Epidermal melanocyte (primary cell): Measurements from ENCODE around the gene PCCA.
"Not testable (repeated sequence)": the region's sequence is repeated elsewhere in the genome, so short reads cannot be mapped to it uniquely, and the experiment has no call there.

Experiments used
- DNase-seq: peaks from one replicate; pipeline ENCODE4 v3.0.0; 2011; ENCODE audit warnings: low spot score; ENCODE audit not compliant: insufficient read length

The PCCA gene

DNA sequence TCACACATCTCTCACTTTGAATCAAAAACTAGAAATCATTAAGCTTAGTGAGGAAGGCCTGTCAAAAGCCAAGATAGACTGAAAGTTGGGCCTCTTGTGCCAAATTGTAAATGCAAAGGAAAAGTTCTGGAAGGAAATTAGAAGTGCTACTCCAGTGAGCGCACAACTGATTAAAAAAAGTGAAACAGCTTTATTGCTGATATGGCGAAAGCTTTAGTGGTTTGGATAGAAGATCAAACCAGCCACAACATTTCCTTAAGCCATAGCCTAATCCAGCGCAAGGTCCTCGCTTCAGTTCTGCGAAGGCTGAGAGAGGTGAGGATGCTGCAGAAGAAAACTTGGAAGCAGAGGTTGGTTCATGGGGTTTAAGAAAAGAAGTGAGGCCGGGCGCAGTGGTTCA lies 7.6 kb downstream of the PCCA start:
- DNase-seq, result no peak

DNA sequence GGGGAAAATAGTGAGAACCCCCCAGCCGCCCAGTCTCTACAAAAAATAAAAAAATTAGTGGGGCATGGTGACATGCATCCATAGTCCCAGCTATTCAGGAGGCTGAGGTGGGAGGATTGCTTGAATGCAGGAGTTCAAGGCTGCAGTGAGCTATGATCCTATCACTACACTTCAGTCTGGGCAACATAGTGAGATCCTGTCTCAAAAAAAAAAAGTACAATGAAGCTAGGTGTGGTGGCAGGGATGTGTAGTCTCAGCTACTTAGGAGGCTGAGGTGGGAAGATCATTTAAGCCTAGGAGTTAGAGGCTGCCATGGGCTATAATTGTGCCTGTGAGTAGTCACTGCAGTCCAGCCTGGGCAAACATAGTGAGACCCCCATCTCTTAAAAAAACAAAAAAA lies 8.9 kb downstream of the PCCA start:
- DNase-seq, result no peak

DNA sequence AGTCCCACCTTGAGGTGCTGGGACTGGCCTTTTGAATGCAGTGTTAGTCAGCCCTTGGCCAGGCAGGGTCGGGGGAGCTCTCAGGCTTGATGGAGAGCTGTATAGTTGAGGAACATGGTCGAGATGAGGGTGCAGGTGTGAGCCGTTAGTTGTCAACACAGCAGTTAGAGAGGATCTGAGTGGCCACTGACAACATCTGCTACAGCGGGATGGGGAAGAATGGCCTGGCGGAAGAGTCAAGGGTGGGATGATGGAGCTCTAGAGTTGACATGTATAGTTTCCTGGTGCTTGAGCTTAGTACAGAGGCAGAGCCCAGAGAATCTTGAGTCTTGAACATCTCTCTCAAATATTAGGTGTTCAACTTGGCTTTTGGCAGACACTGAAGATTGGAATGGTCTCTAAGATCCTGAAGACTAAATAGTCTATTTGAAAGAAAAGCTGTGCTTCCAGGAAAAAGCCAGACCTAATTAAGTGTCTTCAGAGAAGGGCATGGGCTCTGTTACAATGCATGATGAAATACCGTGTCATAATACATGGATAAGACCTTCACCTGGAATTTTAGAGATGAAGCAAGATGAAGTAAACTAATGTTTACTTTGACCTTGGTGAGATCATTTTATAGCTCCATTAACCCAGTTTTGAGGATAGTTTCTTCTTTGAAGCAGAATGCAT lies 9.7 kb downstream of the PCCA start:
- DNase-seq, result no peak

DNA sequence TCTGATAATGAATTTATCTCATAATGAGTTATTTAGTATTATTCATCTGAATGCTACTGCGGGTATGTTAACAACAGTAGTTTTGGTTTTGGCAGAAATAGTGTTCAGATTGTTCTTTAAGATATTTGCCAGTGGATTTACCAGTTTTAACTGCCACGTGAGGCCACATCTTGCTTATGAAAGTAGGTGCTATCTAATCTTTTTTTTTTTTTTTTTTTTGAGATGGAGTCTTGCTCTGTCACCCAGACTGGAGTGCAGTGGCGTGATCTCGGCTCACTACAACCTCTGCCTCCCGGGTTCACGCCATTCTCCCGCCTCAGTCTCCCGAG lies 10.2 kb downstream of the PCCA start:
- not testable (repeated sequence) for DNase-seq

DNA sequence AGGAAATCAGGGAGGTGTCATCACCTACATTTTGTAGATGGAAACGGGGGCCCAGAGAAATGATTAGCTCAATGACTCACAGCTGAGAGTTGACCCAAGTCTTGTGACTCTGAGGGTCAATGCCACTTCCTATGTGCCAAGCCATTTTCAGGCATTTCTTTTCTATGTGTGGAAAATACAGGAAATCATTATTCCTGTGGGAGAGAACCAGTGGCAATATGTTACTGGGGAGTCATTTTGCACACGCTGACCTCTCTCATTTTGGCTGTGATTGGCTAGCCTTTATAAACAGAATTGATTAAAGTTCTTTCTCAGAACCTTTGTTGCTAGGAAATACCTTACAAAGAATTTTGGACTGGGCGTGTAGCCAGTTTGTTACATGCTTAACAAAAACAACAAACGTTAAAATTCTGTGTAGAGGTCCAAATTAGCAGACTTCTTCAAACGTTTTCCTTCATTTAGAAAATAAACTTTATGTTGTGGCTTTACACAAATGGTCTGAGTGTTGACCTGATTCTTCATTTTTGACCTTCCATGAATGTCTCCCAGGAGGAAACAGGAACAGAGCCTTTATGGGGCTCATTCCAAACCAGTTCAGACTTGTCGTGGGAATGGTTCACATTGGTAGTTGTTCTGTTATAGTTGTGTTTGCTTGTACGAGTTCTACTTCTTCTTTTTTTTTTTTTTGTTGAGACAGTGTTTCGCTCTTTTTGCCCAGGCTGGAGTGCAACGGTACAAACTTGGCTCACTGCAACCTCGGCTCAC lies 11.4 kb downstream of the PCCA start:
- no peak for DNase-seq

DNA sequence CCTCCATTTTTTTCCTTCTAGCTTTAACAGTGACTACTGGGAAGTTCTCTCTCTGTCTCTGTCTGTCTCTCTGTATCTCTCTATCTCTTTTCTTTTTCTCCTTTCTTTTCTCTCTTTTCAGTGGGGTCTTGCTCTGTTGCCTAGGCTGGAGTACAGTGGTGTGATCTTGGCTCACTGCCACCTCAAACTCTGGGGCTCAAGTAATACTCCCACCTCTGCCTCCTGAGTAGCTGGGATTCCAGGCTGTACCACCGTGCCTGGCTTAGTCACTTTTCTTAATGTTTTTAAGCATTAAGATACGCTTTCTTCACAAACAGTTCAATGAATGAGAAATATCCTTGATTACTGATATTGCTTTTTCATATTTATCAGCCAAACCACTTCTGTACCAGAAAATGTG lies 13.1 kb downstream of the PCCA start:
- DNase-seq, result no peak

DNA sequence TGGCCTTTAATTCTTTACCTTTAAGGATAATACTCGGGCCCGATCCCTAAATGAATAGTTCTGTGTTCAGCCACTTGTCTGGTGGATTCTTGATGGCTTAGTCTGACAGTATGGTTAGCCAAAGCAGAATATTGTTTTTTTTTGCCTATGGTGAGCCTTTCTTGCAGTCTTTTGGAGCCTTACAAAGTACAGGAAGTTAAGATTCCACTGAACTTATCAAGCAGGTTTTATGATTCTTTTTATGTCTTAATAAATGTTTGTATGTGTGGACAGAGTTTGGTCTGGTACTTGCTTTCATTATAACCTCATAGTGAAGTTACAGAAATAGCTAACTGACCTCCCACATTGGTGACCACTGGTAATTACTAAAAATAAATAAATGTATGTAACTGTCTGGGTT lies 17.1 kb downstream of the PCCA start:
- DNase-seq, result no peak

DNA sequence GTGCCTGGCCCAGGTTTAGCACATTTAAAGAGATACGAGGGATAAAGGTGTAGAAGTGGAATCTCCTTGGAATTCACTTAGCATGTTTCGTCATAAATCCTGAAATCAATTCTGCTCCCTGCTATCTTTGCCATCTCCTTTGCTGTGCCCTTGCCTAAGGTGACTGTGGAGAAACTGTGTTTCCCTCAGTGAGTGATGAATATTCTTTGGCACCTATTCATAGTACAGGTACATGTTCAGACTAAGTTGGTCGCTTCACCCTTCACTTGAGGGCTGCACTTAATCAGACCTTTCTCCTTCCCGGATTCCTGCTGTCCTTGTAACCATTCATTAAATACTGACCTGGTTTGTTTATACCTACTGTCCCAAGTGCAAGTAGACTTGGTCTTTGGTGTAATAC lies 17.8 kb downstream of the PCCA start:
- DNase-seq, result no peak

DNA sequence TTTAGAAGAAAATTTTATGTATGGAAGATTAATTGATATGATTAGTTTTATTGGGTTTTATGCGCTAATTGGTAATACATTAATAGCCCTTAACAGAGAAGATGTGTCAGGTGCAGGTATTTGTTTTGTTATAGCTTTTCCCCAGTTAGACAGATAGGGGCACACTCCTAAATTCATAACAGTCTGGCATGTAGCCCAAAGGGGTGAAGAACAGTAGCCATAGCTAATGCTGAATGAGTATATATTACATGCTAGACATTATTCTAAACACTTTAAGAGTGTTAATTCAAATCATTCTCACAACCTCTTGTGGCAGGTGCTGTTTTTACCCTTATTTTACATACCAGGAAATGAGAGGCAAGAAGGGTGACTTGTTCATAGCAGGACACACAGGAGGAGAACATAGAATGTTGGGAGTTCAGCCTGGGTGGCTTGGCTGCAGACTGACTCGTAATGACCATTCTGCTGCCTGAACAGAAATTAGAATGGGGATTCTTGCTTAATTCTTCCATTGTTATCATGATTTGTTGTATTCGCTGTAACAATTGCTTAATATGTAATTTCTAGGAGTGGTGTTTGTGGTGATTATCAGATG lies 20.1 kb downstream of the PCCA start:
- DNase-seq, result no peak

DNA sequence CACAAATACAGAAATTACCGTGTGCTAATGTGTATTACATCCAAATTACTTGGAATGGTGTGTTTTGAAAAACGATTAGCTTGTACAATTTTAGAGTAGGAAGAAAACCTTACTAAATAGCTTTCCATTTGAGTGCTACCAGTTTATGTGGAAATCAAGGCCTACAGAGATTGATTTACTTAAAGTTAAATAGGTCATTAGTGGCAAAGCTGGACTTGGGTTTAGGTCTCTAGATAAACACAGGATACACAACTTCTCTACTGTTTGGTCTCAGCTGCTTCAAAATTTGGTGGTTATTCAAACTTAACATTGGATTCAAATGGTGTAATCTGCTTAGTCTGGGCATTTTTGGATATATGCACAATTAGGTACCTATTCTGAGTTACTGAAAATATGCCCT lies 21.4 kb downstream of the PCCA start:
- DNase-seq, result no peak

DNA sequence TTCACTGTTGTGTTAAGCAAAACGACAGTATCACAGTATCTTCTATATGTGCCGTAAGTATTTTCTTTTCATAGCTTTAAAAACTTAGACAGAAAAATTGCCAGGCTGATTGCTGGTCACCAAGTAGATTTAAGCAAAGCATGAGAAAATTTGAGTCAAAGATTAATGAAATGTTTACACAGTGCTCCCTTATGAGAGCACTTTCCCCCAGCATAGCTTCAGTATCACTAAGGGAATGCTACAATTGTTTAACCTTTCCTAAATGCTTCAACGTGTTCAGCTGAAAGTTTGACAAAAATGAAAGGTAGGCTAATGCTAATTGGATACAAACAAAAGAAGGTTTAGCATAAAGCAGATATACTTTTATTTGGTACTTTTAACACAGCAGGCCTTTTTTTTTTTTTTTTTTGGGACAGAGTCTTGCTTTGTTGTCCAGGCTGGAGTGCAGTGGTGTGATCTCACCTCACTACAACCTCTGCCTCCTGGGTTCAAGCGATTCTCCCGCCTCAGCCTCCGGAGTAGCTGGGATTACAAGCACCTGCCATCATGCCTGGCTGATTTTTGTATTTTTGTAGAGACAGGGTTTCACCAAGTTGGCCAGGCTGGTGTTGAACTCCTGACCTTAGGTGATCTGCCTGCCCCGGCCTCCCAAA lies 23.4 kb downstream of the PCCA start:
- no peak for DNase-seq

DNA sequence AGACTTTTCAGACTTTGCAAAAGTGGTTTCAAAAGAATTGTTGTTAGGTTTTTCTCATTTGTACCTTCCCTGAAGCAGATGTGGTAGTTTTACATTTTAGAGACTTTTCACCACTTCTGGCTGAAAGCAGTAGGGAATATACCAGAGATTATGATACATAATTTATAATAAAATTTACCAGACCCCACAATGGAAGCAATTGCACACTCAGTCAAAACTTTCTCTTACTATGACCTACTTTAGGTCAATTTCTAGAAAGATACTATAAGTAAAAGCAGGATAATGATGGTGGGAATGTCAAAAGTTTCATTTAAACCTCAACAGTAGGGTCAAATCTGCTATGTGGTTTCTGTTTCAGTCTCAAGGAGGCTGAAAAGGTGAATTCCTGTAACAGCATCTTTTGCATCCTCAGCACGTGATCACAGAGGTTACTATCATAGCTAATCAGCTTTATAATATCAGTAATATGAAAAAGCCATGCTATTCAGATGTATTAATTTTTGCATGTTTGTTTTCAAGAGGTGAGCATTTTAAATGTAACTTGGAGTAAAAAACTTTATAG lies 26.9 kb downstream of the PCCA start:
- no peak for DNase-seq

DNA sequence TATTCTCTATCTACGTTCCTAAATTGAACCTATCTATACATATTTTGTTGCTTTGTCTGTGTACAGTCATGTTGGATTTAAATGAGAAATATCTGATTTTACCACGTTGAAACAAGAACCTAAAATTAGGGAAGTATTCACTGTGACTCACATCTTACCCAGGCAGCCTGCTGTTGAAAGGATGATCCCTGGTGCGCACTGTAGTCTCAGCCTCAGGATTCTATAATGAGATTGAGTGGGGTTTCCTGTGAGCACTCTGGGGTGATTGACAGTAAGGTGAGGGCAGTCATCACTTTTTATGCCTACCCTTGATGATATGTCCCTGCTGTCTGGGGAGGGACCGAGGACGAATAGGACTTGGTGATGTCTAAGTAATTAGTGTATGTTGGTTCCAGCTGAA lies 35.4 kb downstream of the PCCA start:
- DNase-seq, result no peak

DNA sequence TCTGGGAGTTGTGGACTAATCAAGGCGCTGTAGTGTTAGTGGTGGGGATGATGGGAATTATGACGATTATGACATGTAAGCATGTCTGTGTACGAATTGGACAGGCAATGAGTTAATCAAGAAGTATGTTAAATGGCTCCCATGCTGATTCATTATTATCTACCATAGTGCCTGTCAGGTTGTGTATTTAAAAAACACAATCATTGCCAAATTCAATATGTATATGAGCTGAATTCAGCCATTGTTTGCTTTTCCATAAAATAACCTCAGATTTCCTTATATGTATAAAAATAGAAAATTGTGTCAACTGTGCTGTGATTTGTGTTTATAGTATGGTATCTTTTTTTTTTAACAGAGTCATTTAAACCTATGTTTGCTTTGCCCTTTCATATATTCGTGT lies 37.1 kb downstream of the PCCA start:
- DNase-seq, result no peak

DNA sequence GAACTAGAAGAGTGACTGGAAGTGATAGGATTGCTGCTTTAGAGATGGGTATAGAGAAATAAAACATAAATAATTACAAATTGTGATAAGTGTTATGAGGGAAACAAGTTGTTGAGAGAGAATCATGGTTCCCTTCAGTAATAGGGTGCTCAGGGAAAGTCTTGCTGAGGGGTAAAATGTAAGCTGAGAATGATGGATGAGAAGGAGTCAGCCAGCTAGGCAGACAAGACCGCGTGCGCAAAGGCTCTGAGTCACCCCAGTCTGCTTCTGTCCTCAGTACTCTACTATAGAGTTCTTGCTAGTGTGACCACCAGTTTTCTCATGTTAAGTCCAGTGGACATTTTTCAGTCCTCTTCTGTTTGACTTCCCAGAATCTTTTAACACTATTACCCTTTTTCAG lies 39.5 kb downstream of the PCCA start:
- no peak for DNase-seq

DNA sequence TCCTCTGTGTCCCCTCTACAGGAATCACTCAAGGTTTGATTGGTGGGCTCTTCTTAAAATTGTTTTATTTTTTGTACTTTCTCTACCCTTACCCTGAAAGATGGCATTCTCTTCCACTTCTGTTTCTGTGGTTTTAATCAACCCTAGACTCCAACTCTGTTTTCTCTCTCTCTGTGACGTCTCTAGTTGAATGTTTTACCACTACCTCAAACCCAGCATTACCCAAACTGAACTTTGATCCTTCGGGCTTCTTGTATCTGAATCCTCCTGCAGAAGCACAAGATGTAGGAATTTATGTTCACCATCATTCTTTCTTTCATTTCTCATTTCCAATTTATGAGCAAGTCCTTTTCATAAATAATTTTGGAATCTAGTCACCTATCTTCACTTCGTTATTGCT lies 39.9 kb downstream of the PCCA start:
- no peak for DNase-seq

DNA sequence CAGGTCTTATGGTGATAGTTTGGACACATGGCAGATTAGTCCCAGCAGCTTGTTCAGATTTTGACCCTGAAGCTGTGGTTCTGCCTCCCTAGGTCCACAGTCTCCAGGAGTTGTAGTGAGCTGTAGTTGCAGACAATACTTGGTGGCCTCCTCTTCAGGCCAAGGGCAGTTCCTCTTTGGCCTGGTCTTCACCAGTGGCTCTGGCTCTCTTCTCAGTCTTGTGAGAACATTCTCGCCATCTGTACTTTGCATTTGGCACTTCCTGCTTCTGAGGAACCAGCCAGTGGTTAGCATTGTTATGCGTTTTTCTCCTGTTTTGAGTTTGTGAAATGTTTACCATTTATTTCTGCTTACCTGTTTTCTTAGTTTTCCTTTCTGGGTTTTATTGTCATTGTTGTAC lies 40.7 kb downstream of the PCCA start:
- no peak for DNase-seq

DNA sequence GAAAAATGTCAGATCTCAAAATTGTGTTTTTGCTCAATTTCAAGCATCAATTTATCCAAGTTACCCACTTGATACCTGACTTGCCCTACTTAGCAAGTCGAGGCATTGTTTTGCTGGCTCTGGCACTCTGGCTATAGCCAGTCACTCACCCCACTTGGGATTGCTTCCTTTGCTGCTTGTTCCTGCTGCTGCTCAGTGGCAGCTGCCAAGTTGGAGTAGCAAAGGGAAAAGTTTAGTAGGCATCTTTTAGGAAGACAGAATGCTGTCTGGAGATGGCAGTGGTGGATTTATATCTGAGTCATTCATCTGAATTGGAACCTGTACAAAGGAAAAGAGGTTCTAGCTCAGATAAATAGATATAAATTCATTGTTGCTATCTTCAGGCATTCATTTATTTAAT lies 41.2 kb downstream of the PCCA start:
- DNase-seq, result no peak

DNA sequence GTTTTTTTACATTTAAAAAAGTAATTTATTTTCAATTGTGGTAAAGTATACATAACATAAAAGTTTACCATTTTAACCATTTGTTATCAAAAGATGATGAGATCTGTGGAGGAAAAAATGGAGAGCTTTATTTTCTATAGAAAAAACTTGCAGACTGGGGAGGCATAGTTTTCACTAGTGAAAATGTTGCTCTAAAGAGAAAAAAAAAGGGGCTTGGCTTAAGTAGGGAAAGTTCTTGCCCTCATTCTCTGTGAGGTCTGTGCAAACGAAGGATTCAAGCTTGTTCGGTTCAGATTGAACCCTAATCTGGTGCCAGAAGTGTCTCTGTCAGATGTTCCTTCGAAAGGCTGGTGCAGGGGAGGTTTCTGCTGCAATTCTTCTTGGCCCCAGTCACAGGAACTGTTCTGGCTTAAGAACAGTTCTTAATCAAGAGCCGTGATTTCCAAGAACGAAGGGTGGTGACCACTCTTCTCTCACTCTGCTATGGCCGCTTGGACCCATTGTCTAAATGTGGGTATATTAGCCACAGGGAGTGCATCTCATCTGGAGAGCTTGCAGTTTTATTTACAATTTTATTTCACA lies 42.1 kb downstream of the PCCA start:
- DNase-seq, result no peak

DNA sequence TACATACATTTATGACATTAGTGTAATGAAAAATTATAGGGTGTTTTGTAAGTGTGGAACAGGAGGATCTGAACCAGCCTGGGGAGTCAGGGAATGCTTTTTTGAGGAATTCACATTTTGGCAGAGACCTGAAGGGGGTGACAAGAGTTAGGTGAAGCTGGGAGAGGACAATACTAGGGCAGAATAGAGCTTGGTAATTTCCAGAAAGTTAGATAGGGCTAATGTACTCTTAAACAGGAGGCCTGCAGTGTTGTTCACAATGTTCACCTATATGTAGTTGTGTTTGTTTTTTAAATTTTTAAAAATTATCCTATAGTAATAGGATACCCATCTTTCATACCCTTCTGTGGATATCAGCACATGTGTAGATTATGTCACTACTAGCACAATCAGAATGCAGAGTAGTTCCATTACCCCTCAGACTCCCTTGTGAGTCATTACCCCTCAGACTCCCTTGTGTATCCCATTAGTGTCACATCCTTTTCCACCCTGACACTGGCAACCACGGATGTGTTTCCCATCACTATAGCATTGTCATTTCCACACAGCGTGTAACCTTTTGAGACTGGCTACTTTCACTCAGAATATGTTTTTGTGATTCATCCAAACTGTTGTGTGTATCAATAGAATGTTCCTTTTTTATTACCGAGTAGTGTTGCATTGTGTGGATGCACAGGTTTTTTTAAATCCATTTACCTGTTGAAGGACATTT lies 43.1 kb downstream of the PCCA start:
- DNase-seq, result peak; percentile 31

DNA sequence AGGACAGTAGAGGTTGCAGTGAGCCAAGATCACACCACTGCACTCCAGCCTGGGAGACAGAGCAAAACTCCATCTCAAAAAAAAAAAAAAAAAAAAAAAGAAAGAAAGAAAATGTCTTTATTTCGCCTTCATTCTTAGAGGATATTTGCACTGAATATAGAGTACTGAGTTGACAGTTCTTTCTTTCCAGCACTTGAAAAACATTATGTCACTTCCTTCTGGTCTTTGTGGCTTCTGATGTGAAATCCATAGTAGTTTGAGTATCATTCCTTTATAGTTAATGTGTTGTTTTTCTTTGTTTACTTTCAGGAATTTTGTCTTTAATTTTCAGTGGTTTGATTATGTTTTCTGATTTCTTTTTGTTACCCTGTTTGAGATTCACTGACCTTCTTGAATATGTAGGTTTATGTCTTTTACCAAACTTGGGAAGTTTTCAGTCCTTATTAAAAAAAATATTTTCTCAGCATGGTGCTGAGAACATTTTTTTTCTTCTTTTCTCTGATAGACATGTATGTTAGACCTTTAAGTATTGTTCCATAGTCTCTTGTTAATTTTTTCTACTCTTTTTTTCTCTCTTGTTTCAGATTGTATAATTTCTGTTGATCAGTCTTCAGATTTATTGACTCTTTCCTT lies 50.1 kb downstream of the PCCA start:
- no peak for DNase-seq
